BLaER1 (cell line): Measurements from ENCODE around the gene CRYGS.
A peak's percentile ranks its signal among the peaks of the same experiment; 100 is the strongest.
"Not testable (repeated sequence)": the region's sequence is repeated elsewhere in the genome, so short reads cannot be mapped to it uniquely, and the experiment has no call there.

Experiments used
- H3K27ac ChIP-seq: shearing (Covaris generic); formaldehyde crosslinking; 2 replicates; pipeline ENCODE4 v1.8.1; 2022
- H3K27me3 ChIP-seq: shearing (Covaris generic); formaldehyde crosslinking; 2 replicates; pipeline ENCODE4 v1.8.1; 2022
- H3K36me3 ChIP-seq: shearing (Covaris generic); formaldehyde crosslinking; 2 replicates; pipeline ENCODE4 v1.8.1; 2022
- H3K4me1 ChIP-seq: shearing (Covaris generic); formaldehyde crosslinking; 2 replicates; pipeline ENCODE4 v1.8.1; 2022
- H3K4me2 ChIP-seq: shearing (Covaris generic); formaldehyde crosslinking; 2 replicates; pipeline ENCODE4 v1.8.1; 2022
- H3K4me3 ChIP-seq: shearing (Covaris generic); formaldehyde crosslinking; 2 replicates; pipeline ENCODE4 v1.8.1; 2022
- H3K9ac ChIP-seq: shearing (Covaris generic); formaldehyde crosslinking; 2 replicates; pipeline ENCODE4 v1.8.1; 2022
- H3K9me3 ChIP-seq: shearing (Covaris generic); formaldehyde crosslinking; 2 replicates; pipeline ENCODE4 v1.8.1; 2022
- H4K20me1 ChIP-seq: shearing (Covaris generic); formaldehyde crosslinking; 2 replicates; pipeline ENCODE4 v1.8.1; 2022
- Cebpa-rat ChIP-seq: shearing (Covaris generic); IDR thresholded peaks from 2 replicates; pipeline ENCODE4 v1.8.1; 2022

CRYGS gene

GRCh38 chr3:186534113-186534669, 10.0 kb downstream of the CRYGS start:
- Histone ChIP-seq H3K4me3 (no peak overlapping the region), H3K36me3 (0 out of 2 replicates have a peak, but pooled peaks cover 3% of the 10 kb centered on the region), H3K27ac (no peak overlapping the region), H3K4me2 (no peak overlapping the region), H3K9me3 (no peaks in the 10 kb centered on the region), H3K9ac (no peak overlapping the region), H3K4me1 (peaks cover 25% of the 10 kb centered on the region), H3K27me3 (no peaks in the 10 kb centered on the region), H4K20me1 (no peaks in the 10 kb centered on the region)
- TF ChIP-seq Cebpa-rat, result no peak

- Histone ChIP-seq H3K9me3 (peaks cover 4% of the 10 kb centered on the region; the same call in 1 of the 2 replicates), H3K9ac (no peak overlapping the region), H3K27me3 (no peaks in the 10 kb centered on the region), H3K36me3 (no peaks in the 10 kb centered on the region), H4K20me1 (no peaks in the 10 kb centered on the region), H3K4me2 (peak overlapping the region; percentile 59), H3K27ac (peak overlapping the region; percentile 31; the same call in 1 of the 2 replicates), H3K4me3 (no peak overlapping the region), H3K4me1 (peaks cover 33% of the 10 kb centered on the region)
- no peak for TF ChIP-seq Cebpa-rat
These were observed 11.5 kb downstream of the CRYGS start for GRCh38 chr3:186532598-186533072.

GRCh38 chr3:186531694-186532093, 12.5 kb downstream of the CRYGS start:
- H3K4me3 ChIP-seq, H3K36me3 ChIP-seq, H4K20me1 ChIP-seq, H3K4me2 ChIP-seq, H3K27ac ChIP-seq, H3K9ac ChIP-seq, H3K27me3 ChIP-seq, H3K9me3 ChIP-seq: not testable (repeated sequence)
- H3K4me1 ChIP-seq, result peaks cover 36% of the 10 kb centered on the region

- Histone ChIP-seq H3K36me3 (no peaks in the 10 kb centered on the region), H3K27ac (no peak overlapping the region), H3K9ac (no peak overlapping the region), H4K20me1 (no peaks in the 10 kb centered on the region), H3K9me3 (peaks cover 4% of the 10 kb centered on the region; the same call in 1 of the 2 replicates), H3K27me3 (no peaks in the 10 kb centered on the region), H3K4me3 (no peak overlapping the region), H3K4me1 (peaks cover 48% of the 10 kb centered on the region), H3K4me2 (peak overlapping the region; percentile 60)
- TF ChIP-seq Cebpa-rat, result no peak
These were observed 13.8 kb downstream of the CRYGS start for GRCh38 chr3:186530415-186530814.

- TF ChIP-seq Cebpa-rat, result no peak
- Histone ChIP-seq H3K9me3 (peaks cover 4% of the 10 kb centered on the region; the same call in 1 of the 2 replicates), H3K4me1 (peaks cover 50% of the 10 kb centered on the region), H3K9ac (no peak overlapping the region), H4K20me1 (no peaks in the 10 kb centered on the region), H3K36me3 (no peaks in the 10 kb centered on the region), H3K27me3 (no peaks in the 10 kb centered on the region), H3K4me2 (peak overlapping the region; percentile 60), H3K4me3 (no peak overlapping the region), H3K27ac (peak overlapping the region; percentile 60)
These were observed 14.8 kb downstream of the CRYGS start for GRCh38 chr3:186529201-186529999.

GRCh38 chr3:186526256-186526606, 17.9 kb downstream of the CRYGS start:
- H4K20me1 ChIP-seq, result no peaks in the 10 kb centered on the region
- H3K27me3 ChIP-seq, result no peaks in the 10 kb centered on the region
- H3K27ac ChIP-seq, result no peak overlapping the region
- peaks cover 4% of the 10 kb centered on the region; the same call in 1 of the 2 replicates for H3K9me3 ChIP-seq
- H3K4me2 ChIP-seq, result peak overlapping the region; percentile 51
- H3K36me3 ChIP-seq, result no peaks in the 10 kb centered on the region
- no peak overlapping the region for H3K9ac ChIP-seq
- H3K4me3 ChIP-seq, result no peak overlapping the region
- TF ChIP-seq Cebpa-rat, result no peak
- H3K4me1 ChIP-seq, result peaks cover 53% of the 10 kb centered on the region

GRCh38 chr3:186525369-186526255, 18.6 kb downstream of the CRYGS start:
- no peaks in the 10 kb centered on the region for H3K36me3 ChIP-seq
- H3K9ac ChIP-seq, result no peak overlapping the region
- H4K20me1 ChIP-seq, result no peaks in the 10 kb centered on the region
- H3K4me2 ChIP-seq, result peak overlapping the region; percentile 51
- H3K4me1 ChIP-seq, result peaks cover 54% of the 10 kb centered on the region
- TF ChIP-seq Cebpa-rat, result no peak
- peaks cover 4% of the 10 kb centered on the region; the same call in 1 of the 2 replicates for H3K9me3 ChIP-seq
- H3K27ac ChIP-seq, result no peak overlapping the region
- H3K27me3 ChIP-seq, result no peaks in the 10 kb centered on the region
- no peak overlapping the region for H3K4me3 ChIP-seq

GRCh38 chr3:186524616-186525015, 19.6 kb downstream of the CRYGS start:
- H3K9me3 ChIP-seq, result peaks cover 4% of the 10 kb centered on the region; the same call in 1 of the 2 replicates
- H3K4me1 ChIP-seq, result peaks cover 48% of the 10 kb centered on the region
- no peaks in the 10 kb centered on the region for H3K36me3 ChIP-seq
- no peak overlapping the region for H3K4me2 ChIP-seq
- no peak overlapping the region for H3K9ac ChIP-seq
- no peak overlapping the region for H3K4me3 ChIP-seq
- no peaks in the 10 kb centered on the region for H4K20me1 ChIP-seq
- H3K27ac ChIP-seq, result no peak overlapping the region
- no peaks in the 10 kb centered on the region for H3K27me3 ChIP-seq
- TF ChIP-seq Cebpa-rat, result no peak

- peaks cover 4% of the 10 kb centered on the region; the same call in 1 of the 2 replicates for H3K9me3 ChIP-seq
- H3K27ac ChIP-seq, result no peak overlapping the region
- no peak for TF ChIP-seq Cebpa-rat
- no peaks in the 10 kb centered on the region for H3K36me3 ChIP-seq
- H3K4me3 ChIP-seq, result no peak overlapping the region
- H4K20me1 ChIP-seq, result no peaks in the 10 kb centered on the region
- no peaks in the 10 kb centered on the region for H3K27me3 ChIP-seq
- peaks cover 48% of the 10 kb centered on the region for H3K4me1 ChIP-seq
- no peak overlapping the region for H3K9ac ChIP-seq
- H3K4me2 ChIP-seq, result no peak overlapping the region
These were observed 20.7 kb downstream of the CRYGS start for GRCh38 chr3:186523434-186523833.
